Kidney epithelial cell (primary cell): ENCODE measurements around the gene RC3H1. TPM values are rescaled to one million over a fixed set of nuclear protein-coding genes. Genes with fewer than 3 reads are reported as not detected.

ENCODE experiments used
- DNase-seq: peaks from one replicate; pipeline ENCODE4 v3.0.0-alpha.2; 2010; ENCODE audit warnings: low read depth
- H3K27me3 ChIP-seq: 2 replicates; pipeline ENCODE4 v1.6.0; 2011; ENCODE audit warnings: low read length; ENCODE audit not compliant: control insufficient read depth, insufficient read depth
- H3K36me3 ChIP-seq: 2 replicates; pipeline ENCODE4 v1.5.1; 2011; ENCODE audit warnings: low read length; ENCODE audit not compliant: control insufficient read depth, insufficient read depth
- H3K4me3 ChIP-seq: 2 replicates; pipeline ENCODE4 v1.5.1; 2011; ENCODE audit warnings: low read depth, mild to moderate bottlenecking, control low read depth, low read length
- total RNA-seq: library from RNA; depleted of rRNA; stranded (reverse); fragments of >200 nt; gene quantifications from 2 replicates; pipeline ENCODE4 v1.2.3, GENCODE V29; 2015
- TF ChIP-seq, protein P1 (sequence below): IDR thresholded peaks from 2 replicates; pipeline ENCODE4 v1.5.1; 2011; ENCODE audit warnings: mild to moderate bottlenecking, moderate library complexity, low read length, control low read depth, inconsistent platforms; ENCODE audit not compliant: insufficient read depth, poor library complexity, severe bottlenecking

RC3H1 gene
- total RNA-seq, 1 donor from 2014 or later, result 31.8 TPM

DNA sequence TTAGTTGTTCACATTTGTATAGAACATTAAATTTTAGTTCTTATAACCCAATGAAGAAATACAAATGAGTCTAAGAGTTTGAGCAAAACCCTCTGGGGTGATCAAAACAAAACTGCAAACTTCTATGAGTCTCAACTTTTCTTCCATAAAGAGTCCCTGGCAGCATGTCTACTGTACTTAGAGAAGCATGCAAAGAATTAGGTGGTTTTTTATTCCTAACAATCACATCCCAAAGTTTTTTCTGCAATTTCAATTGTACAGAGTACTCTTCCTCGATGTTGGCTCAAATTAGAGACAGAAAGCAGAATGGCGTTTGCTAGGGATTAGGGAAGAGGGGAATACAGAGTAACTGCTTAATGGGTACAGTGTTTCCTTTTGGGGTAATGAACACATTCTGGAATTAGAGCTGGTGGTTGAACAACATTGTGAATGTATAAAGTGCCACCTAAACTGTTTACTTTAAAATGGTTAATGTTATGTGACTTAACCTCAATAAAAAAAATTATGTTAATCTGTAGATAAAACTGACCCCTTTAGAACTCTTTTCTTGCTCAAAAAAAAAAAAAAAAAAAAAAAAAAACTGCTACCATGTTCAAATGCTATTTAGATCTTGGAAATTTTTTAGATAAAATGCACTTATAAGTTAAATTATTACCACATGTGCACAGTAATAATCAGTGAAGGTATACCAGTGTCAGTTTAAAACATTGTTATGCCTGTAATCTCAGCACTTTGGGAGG lies 4.8 kb downstream of the RC3H1 start:
- TF ChIP-seq, protein P1, sequence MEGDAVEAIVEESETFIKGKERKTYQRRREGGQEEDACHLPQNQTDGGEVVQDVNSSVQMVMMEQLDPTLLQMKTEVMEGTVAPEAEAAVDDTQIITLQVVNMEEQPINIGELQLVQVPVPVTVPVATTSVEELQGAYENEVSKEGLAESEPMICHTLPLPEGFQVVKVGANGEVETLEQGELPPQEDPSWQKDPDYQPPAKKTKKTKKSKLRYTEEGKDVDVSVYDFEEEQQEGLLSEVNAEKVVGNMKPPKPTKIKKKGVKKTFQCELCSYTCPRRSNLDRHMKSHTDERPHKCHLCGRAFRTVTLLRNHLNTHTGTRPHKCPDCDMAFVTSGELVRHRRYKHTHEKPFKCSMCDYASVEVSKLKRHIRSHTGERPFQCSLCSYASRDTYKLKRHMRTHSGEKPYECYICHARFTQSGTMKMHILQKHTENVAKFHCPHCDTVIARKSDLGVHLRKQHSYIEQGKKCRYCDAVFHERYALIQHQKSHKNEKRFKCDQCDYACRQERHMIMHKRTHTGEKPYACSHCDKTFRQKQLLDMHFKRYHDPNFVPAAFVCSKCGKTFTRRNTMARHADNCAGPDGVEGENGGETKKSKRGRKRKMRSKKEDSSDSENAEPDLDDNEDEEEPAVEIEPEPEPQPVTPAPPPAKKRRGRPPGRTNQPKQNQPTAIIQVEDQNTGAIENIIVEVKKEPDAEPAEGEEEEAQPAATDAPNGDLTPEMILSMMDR, result no peak
- no peak for DNase-seq
- no peaks in the 10 kb centered on the region for H3K36me3 ChIP-seq
- H3K27me3 ChIP-seq, result no peaks in the 10 kb centered on the region
- H3K4me3 ChIP-seq, result no peak overlapping the region

DNA sequence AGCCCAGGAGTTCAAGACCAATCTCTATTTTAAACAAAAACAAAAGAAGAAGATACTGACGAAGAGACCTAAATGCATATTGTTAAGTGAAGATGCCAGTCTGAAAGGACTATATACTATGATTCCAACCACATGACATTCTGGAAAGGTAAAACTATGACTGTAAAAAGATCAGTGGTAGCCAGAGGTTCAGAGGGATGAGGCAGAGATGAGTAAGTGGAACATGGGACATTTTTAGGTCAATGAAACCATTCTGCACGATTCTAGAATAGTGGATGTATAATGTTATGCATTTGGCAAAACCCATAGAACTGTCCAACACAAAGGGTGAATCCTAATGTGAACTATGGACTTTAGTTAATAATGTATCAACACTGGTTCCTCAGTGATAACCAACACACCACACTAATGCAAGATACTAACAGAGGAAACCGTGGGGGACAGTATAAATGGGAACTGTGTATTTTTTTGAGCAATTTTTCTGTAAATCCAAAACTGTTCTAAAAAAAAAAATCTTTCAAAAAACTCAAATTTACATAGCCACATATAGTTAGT lies 8.2 kb downstream of the RC3H1 start:
- H3K4me3 ChIP-seq, result no peak overlapping the region
- H3K36me3 ChIP-seq, result no peaks in the 10 kb centered on the region
- no peaks in the 10 kb centered on the region for H3K27me3 ChIP-seq
- TF ChIP-seq, protein P1, result no peak
- DNase-seq, result no peak

DNA sequence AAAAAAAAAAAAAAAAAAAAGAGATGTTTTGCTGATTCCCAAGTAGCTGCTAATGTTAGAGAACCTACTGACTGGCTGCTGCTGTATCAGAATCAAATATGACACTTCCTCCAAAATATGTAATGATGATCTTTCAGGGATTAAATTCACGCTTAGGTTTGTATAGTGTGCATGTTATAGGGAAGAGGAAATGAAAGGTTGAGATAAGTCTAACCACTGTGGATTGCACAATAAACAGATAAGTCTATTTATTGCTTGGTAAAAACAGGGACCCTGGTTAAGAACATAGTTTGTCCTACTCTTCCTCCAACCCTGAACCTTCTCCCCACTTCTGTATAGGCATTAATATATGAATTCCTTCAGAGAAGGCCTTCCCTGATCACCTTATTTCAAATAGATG lies 13.2 kb downstream of the RC3H1 start:
- no peak overlapping the region for H3K4me3 ChIP-seq
- H3K36me3 ChIP-seq, result no peaks in the 10 kb centered on the region
- no peak for DNase-seq
- H3K27me3 ChIP-seq, result no peaks in the 10 kb centered on the region
- TF ChIP-seq, protein P1, result no peak

DNA sequence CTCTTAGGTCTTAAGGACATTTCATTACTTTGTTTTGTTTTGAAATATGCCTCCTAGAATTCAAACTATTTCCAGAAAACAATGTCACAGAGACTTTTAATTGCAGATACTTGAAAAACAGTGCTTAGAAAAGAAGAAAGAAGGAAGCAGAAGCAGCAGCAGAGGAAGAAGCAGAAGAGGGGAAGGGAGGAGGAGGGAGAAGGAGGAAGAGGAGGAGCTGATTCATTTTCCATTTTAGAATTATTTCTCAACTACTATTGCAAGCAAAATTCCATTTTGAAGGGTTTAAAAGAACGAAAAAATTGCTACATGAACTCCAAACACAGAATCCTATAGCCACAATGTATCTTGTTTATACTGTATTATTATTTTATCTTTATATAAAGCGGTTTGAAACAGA lies 13.9 kb downstream of the RC3H1 start:
- Histone ChIP-seq H3K4me3 (no peak overlapping the region), H3K36me3 (no peaks in the 10 kb centered on the region), H3K27me3 (no peaks in the 10 kb centered on the region)
- TF ChIP-seq, protein P1, result no peak
- DNase-seq, result no peak

DNA sequence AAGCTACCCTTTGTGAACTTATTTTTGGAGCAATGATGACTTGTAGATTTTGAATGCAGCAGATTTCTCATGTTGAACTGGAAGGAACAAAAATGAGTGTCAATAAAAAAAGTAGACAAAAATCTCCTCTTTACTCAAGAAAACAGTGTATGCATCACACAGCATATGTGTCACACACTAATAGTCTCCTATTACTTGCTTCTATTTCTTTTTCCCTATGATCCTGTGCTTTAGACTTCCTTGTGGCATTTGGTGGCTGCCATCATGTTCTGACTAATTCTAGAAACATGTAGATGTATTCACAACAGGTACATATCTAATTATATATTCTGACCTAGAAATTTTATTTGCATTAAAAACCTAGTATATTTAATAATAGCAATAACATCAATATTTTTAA lies 14.3 kb downstream of the RC3H1 start:
- Histone ChIP-seq H3K27me3 (no peaks in the 10 kb centered on the region), H3K4me3 (no peak overlapping the region), H3K36me3 (no peaks in the 10 kb centered on the region)
- no peak for DNase-seq
- TF ChIP-seq, protein P1, result no peak

DNA sequence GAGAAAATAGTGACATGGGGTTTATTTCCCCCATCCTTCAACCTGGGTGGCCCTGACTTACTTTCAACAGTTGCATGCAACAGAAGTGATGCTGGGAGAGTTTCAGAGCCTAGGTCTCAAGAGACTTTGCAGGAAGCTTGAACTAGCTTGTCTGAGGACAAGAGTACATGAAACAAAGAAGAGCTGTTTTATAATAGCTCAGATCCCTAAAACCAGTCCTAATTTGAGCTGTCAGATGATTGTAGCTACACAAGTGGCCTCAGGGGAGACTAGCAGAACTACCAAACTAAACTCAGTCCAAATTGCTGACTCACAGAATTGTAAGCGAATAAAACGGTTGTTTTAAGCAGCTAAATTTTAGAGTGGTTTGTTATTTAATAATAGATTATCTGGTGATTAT lies 17.1 kb downstream of the RC3H1 start:
- TF ChIP-seq, protein P1, result no peak
- Histone ChIP-seq H3K27me3 (no peaks in the 10 kb centered on the region), H3K36me3 (no peaks in the 10 kb centered on the region), H3K4me3 (no peak overlapping the region)
- no peak for DNase-seq
